Stomach (tissue), 9 donors: ENCODE results near the gene PLD5. TPM values are rescaled to one million over a fixed set of nuclear protein-coding genes. Genes with fewer than 3 reads are reported as not detected.

ENCODE experiments used
- DNase-seq, 2 donors: peaks; one replicate each; pipeline versions ENCODE4 v3.0.0 to v3.0.0-alpha.2; 2013 to 2019
- H3K27ac ChIP-seq, 5 donors: fragments of 200-600 bp in 4 of 5; sonication (generic) in 4 of 5; one replicate each; pipeline ENCODE4 v1.5.1; 2013 to 2019; ENCODE audit warnings: mild to moderate bottlenecking in 1 of 5, moderate library complexity in 1 of 5
- H3K27me3 ChIP-seq, 3 donors: fragments of 200-600 bp; sonication (generic); one replicate each; pipeline ENCODE4 v1.5.1; 2017 to 2019; ENCODE audit warnings: mixed run types in 1 of 3
- H3K36me3 ChIP-seq, 4 donors: fragments of 200-600 bp; sonication (generic); 1 replicate in 3 of 4; 2 replicates in 1 of 4; pipeline ENCODE4 v1.5.1; 2016 to 2019
- H3K4me1 ChIP-seq, 4 donors: fragments of 200-600 bp; sonication (generic); one replicate each; pipeline ENCODE4 v1.5.1; 2016 to 2019
- H3K4me3 ChIP-seq, 4 donors: fragments of 200-600 bp; sonication (generic) in 3 of 4; one replicate each; pipeline ENCODE4 v1.5.1; 2016 to 2019; ENCODE audit warnings: mild to moderate bottlenecking in 1 of 4
- H3K9me3 ChIP-seq, 4 donors: fragments of 200-600 bp; sonication (generic); one replicate each; pipeline ENCODE4 v1.5.1; 2016 to 2019
- CTCF ChIP-seq, 7 experiments: fragments of 450-650 bp in 4 of 7; fragments of 200-600 bp in 3 of 7; sonication (generic) in 3 of 7; IDR thresholded peaks; one replicate each; pipeline ENCODE4 v1.5.1; 2016 to 2019; ENCODE audit warnings: antibody characterized with exemption in 7 of 7, control low read depth in 2 of 7, mild to moderate bottlenecking in 1 of 7
- EP300 ChIP-seq: sonication (generic); formaldehyde crosslinking; IDR thresholded peaks from one replicate; pipeline ENCODE4 v1.6.1; 2017; ENCODE audit warnings: antibody characterized with exemption
- POLR2A ChIP-seq, 4 donors: fragments of 450-650 bp; IDR thresholded peaks; one replicate each; pipeline ENCODE4 v1.6.1; 2016; ENCODE audit warnings: antibody characterized with exemption in 4 of 4, control low read depth in 2 of 4, mild to moderate bottlenecking in 1 of 4, moderate library complexity in 1 of 4
- POLR2AphosphoS5 ChIP-seq, 3 donors: sonication (generic); formaldehyde crosslinking; IDR thresholded peaks; one replicate each; pipeline ENCODE4 v1.6.1; 2016; ENCODE audit warnings: antibody characterized with exemption in 3 of 3
- whole genome bisulfite sequencing, 5 donors: extraction: QIAGEN DNeasy Blood & Tissue Kit in 3 of 5; methylation state at CpG; one replicate each; pipeline versions ENCODE4 v1.1.5 to v1.1.7; 2013 to 2018; 5-methylcytosine and 5-hydroxymethylcytosine counted together
- intact Hi-C: fragments of 100-400 bp; cut with DNase I; formaldehyde crosslinking; loops from one replicate; pipeline ENCODE4 v1.15.1; 2023; ENCODE audit warnings: low total_unique reads
- polyA plus RNA-seq, 3 donors: library from polyadenylated mRNA; stranded (reverse); fragments of 200-250 nt; gene quantifications; one replicate each; pipeline ENCODE4 v1.2.3, GENCODE V29; 2013
- total RNA-seq, 5 donors: library from RNA; depleted of rRNA; stranded (reverse); fragments of >200 nt; gene quantifications; one replicate each; pipeline versions ENCODE4 v1.1.0 to v1.2.3, GENCODE V29; 2014 to 2016
- donor health status: healthy with polysubstance abuse.
- donor health status: Bipolar disorder and iron deficiency.
- donor health status: healthy.

PLD5 gene
- total and polyA plus RNA-seq, 8 donors, result under 0.01 to 0.72 (median 0.23) TPM; not detected in 4

- DNase-seq, result no peak
- Histone ChIP-seq H3K27me3 (peaks cover 0 to 3% (median 0%) of the 10 kb centered on the region in 3 donors), H3K4me1 (no peaks in the 10 kb centered on the region), H3K36me3 (no peaks in the 10 kb centered on the region), H3K27ac (no peak overlapping the region), H3K9me3 (no peaks in the 10 kb centered on the region), H3K4me3 (no peak overlapping the region)
- 86 to 96% (median 93%) methylated on average over 4 of the region's 4 CpGs for WGBS, 5 donors
- no peak for TF ChIP-seq POLR2A (IDR thresholded peaks at IDR 0.05)
- no peak for TF ChIP-seq CTCF (IDR thresholded peaks at IDR 0.05)
- TF ChIP-seq POLR2AphosphoS5 (IDR thresholded peaks at IDR 0.05), result no peak
- no peak for TF ChIP-seq EP300
- intact Hi-C loops, result no loop called here
Observed at GRCh38 chr1:242206994-242207393, 317.5 kb downstream of the PLD5 start.

- intact Hi-C loops, result no loop called here
- no peaks in the 10 kb centered on the region for H3K4me1 ChIP-seq
- no peaks in the 10 kb centered on the region for H3K27me3 ChIP-seq
- H3K4me3 ChIP-seq, result no peak overlapping the region
- no peak for DNase-seq
- H3K9me3 ChIP-seq, result no peaks in the 10 kb centered on the region
- no peaks in the 10 kb centered on the region for H3K36me3 ChIP-seq
- WGBS, 5 donors, result 55 to 71% (median 61%) methylated on average over 7 of the region's 7 CpGs
- TF ChIP-seq EP300 (no peak), POLR2AphosphoS5 (IDR thresholded peaks at IDR 0.05) (no peak), CTCF (IDR thresholded peaks at IDR 0.05) (no peak), POLR2A (IDR thresholded peaks at IDR 0.05) (no peak)
- H3K27ac ChIP-seq, result no peak overlapping the region
Observed at GRCh38 chr1:242205622-242206489, 318.6 kb downstream of the PLD5 start.

- Histone ChIP-seq H3K27me3 (no peaks in the 10 kb centered on the region), H3K4me1 (no peaks in the 10 kb centered on the region), H3K27ac (no peak overlapping the region), H3K9me3 (no peaks in the 10 kb centered on the region), H3K36me3 (no peaks in the 10 kb centered on the region), H3K4me3 (no peak overlapping the region)
- intact Hi-C loops, result no loop called here
- no peak for DNase-seq
- TF ChIP-seq POLR2AphosphoS5 (IDR thresholded peaks at IDR 0.05), result no peak
- no peak for TF ChIP-seq CTCF (IDR thresholded peaks at IDR 0.05)
- TF ChIP-seq POLR2A (IDR thresholded peaks at IDR 0.05), result no peak
- no peak for TF ChIP-seq EP300
- 74 to 82% (median 78%) methylated on average over 6 of the region's 6 CpGs for WGBS, 5 donors
Observed at GRCh38 chr1:242203262-242203661, 321.2 kb downstream of the PLD5 start.

- no peaks in the 10 kb centered on the region for H3K9me3 ChIP-seq
- TF ChIP-seq EP300 (no peak), CTCF (IDR thresholded peaks at IDR 0.05) (no peak), POLR2AphosphoS5 (IDR thresholded peaks at IDR 0.05) (no peak), POLR2A (IDR thresholded peaks at IDR 0.05) (no peak)
- H3K36me3 ChIP-seq, result no peaks in the 10 kb centered on the region
- no peaks in the 10 kb centered on the region for H3K27me3 ChIP-seq
- intact Hi-C loops, result no loop called here
- WGBS, 5 donors, result 75 to 86% (median 85%) methylated on average over 2 of the region's 2 CpGs
- DNase-seq, result no peak
- no peaks in the 10 kb centered on the region for H3K4me1 ChIP-seq
- H3K4me3 ChIP-seq, result no peak overlapping the region
- H3K27ac ChIP-seq, result no peak overlapping the region
Observed at GRCh38 chr1:242201090-242201489, 323.4 kb downstream of the PLD5 start.
